HG03159 (cell line): Measurements from ENCODE around the gene UFC1.
A peak's percentile ranks its signal among the peaks of the same experiment; 100 is the strongest.
"Not testable (repeated sequence)": the region's sequence is repeated elsewhere in the genome, so short reads cannot be mapped to it uniquely, and the experiment has no call there.

ENCODE experiments used
- ATAC-seq: cut with Tn5 transposase; IDR thresholded peaks from one replicate; pipeline ENCODE4 v1.9.1; 2021; ENCODE audit warnings: mild to moderate bottlenecking, moderate library complexity; ENCODE audit not compliant: unreplicated experiment

Gene UFC1

GRCh38 chr1:161153682-161154337 lies at the start of gene UFC1:
UFC1 (plus strand) TSS chr1:161153978; CDS start chr1:161153998, 20 bp downstream.
- peak; percentile 80 for ATAC-seq

DNA sequence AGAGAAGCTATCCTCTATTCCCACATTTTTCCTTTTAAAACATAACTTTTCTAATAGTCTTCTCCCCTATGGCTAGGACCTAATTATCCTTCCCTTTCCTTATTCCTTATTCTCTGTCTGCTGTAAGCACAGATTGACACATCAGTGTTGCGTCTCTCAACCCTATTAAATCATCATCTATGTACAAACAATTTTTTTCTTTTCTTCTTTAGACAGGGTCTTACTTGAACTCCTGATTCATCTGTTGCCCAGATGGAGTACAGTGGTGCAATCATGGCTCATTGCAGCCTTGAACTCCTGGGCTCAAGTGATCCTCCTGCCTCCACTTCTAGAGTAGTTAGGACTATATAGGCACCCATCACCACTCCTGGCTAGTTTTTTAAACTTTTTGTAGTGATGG lies 47.3 kb upstream of the UFC1 start:
- no peak for ATAC-seq

GRCh38 chr1:161111117-161111516 lies 42.7 kb upstream of the UFC1 start:
- no peak for ATAC-seq

GRCh38 chr1:161111527-161111926 lies 42.3 kb upstream of the UFC1 start:
- no peak for ATAC-seq

GRCh38 chr1:161113915-161114314 lies 39.9 kb upstream of the UFC1 start:
- ATAC-seq: no peak

DNA sequence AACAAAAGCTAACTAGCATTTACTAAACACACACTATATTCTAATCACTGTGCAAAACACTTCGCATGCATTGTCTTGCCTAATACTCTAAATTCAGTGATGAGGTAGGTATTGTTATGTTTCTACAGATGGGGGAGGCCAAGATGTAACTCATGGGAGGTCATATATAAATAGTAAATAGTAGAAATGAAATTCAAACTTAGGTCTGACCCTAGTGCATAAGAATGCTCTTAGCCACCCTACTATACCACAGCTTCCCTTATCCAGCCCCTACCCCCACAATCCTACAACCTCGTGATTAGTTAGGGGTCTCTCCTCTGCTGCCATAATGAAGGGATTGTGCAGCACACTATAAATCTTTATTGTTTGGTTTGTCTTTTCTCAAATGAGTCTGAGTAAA lies 39.2 kb upstream of the UFC1 start:
- no peak for ATAC-seq

DNA sequence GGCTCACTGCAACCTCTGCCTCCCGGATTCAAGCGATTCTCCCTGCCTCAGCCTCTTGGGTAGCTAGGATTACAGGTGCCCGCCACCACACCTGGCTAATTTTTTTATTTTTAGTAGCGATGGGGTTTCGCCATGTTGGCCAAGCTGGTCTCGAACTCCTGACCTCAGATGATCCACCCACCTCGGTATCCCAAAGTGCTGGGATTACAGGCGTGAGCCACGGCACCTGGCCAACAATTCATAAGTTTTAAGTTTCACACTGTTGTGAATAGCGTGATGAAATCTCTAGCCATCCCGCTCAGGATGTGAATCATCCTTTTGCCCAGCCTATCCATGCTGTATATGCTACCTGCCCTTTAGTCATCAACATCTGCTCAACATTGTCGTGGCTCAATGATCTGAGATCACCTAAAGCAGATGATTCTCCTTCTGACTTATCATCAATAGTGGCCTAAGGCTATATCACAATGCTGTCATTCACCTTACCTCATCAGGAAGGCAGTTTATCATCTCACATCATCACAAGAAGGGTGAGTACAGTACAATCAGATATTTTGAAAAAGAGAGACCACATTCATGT lies 38.6 kb upstream of the UFC1 start:
- ATAC-seq: no peak

DNA sequence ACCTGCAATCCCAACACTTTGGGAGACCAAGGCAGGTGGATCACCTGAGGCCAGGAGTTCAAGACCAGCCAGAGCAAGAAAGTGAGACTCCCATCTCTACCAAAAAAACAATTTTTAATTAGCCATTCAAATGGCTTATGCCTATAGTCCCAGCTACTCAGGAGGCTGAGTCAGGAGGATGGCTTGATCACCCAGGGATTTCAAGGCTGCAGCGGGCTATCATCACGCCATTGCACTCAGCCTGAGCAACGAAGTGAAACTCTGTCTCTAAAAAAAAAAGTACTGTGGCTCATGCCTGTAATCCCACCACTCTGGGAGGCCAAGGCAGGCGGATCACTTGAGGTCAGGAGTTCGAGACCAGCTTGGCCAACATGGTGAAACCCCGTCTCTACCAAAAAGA lies 37.8 kb upstream of the UFC1 start:
- ATAC-seq: not testable (repeated sequence)

DNA sequence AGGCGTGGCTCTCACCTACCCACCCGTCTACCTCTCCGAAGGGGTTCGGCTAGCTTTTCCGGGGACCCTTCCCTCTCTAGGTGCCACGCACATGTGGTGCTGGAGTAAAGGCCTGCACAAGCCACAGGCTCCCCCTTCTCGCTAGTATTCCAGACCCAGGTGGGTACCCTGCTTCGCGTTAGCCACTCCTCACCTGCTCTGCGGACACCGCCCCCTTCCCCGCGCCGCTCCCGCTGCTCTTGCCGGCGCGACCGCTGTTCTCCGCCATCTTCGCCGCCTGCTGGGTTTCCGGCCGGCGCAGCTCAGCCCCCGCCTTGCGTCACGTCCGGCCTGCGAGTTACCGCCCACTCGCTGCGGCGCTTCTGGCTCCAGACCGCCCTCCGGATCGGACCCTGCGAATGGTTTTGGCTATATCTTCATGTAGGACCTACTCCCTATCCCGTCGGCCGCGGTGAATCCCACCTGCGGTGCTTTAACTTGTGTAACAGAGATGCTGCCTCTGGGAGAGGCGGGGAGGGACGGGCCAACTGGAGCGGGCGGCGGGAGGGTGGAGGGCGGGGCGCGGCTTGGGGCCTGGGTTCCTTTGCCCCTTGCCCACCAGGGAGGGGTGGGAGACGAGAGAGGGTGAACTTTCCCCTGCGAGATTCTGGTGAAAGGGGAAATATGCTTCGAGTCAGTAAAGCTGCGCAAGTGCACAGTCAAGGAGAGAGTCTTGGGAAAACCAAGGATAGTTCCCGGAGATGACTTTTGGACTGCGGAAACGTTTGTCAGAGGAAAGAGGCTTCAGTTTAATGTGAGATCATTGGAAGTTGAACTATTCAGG lies 35.8 kb upstream of the UFC1 start, which contains the start of the genes NIT1 and PFDN2:
TSS of gene NIT1 (plus strand) at position 347 of the 823 bp plus-strand sequence. CDS start at position 419, 72 bp downstream.
TSS of gene PFDN2 (minus strand) at position 279 of the 823 bp plus-strand sequence. CDS start at position 268, 11 bp downstream.
- peak; percentile 86 for ATAC-seq

DNA sequence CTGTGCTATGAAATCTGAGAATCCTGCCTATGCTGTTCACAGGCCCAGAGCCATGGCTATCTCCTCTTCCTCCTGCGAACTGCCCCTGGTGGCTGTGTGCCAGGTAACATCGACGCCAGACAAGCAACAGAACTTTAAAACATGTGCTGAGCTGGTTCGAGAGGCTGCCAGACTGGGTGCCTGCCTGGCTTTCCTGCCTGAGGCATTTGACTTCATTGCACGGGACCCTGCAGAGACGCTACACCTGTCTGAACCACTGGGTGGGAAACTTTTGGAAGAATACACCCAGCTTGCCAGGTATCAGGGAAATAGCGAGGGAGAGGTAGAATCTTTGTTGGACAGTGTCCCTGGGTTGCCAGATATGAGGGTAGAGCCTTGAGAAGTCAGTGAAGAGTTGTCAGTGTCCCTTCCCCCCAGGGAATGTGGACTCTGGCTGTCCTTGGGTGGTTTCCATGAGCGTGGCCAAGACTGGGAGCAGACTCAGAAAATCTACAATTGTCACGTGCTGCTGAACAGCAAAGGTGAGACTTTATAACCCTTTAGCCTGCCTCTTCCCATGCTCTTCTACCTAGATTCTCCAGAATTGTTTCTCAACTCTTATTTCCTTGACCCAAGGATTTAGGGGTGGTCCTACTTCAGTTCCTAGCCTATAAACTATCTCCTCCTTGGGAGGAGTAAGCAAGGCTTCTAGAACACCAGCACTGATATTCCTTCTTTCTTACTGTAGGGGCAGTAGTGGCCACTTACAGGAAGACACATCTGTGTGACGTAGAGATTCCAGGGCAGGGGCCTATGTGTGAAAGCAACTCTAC lies 34.5 kb upstream of the UFC1 start:
- ATAC-seq: no peak

DNA sequence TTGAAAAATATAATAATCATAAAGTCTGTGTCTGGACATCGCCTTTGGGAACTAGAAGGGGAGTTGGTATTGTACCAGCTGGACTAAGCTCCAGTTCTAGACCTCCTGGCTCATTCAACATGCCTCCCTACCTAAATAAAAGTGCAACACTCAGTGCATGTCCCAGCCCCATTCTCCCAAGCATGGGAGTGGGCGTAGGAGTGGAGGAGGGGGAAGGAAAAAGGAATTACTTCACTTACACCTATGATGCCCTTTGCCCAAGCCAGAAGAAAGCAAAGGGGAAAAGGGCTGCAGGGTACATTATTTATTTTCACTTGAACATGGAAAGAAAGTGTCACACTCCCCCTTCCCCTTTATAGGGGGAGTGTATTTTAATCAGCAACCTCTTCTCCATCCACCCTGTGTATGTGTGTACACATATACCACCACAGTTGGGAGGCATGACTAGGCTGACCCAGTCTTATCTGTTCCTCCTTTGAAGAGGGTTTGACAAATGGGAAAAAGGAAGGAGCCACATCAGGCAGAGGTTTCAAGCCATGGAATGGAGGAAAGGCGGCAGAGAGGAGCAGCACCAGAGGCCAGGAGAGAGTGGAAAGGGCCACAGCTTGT lies 32.6 kb upstream of the UFC1 start:
- no peak for ATAC-seq

DNA sequence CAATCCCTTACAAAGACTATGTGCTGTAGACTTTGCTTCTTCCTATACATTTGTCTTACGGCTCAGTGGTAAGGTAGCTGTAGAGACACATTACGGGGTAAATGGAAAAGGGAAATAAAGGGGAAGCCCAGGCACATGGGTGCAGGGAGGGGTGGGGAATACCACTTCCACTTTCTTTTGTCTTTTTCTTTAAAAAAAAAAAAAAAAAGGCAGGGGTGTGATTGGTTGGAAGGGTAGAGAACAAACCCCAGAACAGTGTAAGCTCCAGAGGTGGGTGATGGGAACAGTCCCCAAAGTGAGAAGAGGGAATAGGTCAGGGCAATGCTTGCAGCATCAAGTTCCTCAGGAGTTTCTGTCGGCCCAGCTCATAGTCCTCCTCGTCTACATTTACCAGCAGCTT lies 31.9 kb upstream of the UFC1 start:
- no peak for ATAC-seq

DNA sequence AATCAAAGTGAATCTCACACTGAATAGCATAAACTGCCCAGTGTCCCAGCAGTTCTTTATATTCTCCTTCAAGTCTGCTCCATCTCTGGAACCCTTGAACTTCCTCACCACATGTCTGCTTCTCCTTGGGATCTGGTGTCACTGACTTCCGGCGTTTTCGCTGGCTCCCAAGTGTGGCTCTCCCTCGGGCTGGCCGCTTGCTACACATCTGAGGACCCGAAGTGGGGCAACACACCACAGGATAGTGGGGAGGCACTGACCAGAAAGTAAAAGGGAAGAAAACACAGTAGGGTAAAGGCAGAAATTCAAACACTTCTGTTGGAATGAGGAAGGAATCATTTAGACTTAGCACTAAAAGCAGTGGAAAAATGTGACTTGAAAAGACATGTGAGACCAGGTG lies 30.8 kb upstream of the UFC1 start:
- no peak for ATAC-seq

GRCh38 chr1:161127649-161128048 lies 26.1 kb upstream of the UFC1 start:
- ATAC-seq: no peak

DNA sequence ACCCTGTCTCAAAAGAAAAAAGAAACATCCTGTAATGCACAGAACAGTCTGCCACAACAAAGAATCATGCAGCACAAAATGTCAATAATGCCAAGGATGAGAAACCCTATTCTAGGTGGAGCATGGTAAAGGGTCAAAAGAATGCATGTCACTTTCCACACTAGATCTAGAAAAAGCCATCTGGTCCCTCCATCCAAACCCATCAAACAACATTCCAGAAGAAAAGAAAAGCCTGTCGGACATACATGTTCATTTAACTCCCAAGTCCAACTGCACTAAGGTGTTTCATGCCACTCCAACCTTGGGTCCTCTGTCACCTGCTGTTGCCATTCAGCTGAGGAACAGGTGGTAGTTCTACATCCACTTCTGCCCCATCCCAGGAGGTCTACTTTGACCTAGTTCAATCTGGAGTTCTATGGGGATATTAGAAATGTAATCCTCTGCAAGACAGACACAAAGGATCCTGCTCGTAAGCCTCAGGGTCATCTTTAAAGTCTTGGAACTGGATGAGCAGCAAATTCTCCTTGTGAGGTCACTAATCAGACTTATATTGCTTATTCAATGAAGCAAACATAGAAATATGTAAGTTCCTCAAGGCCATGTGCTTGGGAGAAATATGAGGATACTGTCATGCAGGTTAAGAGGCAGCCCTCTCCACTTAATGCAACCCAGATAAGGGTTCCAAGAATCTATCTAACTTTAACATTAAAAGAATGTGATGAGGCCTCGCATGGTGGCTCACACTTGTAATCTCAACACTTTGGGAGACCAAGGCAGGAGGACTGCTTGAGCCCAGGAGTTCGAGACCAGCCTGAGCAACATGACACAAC lies 25.0 kb upstream of the UFC1 start:
- no peak for ATAC-seq

- no peak for ATAC-seq
Observed at GRCh38 chr1:161130266-161130665, 23.5 kb upstream of the UFC1 start.

DNA sequence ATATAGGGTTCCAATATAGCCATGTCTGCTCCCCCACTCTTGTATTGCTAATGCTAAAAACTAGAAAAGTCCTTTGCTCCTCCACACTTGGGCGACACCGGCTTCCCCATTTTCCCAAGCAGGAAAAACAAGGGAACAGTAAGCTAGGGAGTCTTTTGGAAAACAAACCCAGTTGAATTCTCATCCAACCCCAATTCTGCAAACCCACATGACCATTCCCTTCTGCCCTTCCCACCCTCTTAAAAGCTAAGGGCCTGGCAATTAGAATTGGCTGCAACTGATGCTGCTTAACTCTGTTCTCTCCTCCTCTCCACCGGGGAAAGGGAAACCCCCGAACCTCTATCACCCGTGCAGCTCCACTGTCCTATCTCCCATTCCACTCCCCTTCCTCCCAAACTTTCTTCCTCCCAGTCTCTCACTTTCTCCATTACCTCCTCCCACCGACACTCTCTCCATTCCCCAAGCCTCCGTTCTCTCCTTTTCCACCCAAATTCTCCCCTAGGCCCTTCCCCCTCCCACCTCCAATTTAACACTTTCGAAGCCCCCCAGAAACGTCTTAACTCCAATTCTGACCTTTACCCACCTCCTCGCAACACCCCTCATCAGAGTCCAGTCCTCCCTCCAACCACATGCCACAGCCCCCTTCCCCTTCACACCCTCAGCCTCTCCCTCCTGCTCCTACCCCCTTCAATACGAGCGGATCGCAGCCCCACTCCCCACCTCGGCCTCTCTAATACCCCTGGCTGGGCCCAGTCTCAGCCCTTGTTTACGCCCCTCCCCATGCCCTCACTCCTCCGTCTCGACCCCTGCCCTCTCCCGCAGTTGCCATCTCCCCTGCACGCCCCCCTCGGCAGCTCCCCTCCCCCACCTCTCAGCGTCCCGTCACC lies 22.0 kb upstream of the UFC1 start:
- ATAC-seq: no peak

DNA sequence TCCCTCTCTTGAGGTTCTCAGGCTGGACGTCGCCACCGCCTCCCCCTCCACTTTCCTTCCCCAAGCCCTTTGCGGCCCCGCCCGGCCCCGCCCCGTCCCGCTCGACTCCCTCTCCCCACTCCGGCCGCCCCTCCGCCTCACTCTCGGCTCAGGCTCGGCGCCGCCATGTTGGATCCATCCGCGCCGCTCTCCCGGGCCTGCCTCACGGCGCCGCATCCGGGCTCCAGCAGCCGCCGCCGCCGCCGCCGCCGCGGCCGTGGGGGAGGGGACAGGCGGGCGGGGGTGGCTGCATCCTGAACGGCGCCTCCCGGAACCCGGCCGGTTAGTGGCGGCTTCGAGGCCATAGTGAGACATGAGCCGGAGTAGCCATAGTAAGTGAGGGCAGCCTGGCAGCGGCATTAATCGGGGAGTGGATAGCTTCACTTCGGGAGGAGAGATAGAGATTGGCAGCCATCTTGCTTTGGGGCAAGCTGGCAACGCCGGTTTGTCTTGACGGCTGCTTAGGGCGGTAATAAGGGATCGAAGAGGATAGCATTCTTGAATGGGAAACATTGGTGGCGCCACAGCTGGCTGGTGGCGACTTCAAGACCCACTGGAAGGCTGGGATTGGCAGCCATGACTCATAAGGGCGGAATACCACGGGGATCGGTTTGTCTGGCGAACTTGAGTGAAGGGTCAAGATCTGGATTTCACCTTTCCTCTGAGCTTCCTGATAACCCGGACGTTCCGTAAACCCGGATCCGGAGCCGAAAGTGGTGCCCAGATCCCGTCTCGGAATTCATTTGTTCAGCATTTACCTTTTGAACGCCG lies 21.2 kb upstream of the UFC1 start, which contains the start of gene DEDD:
TSS of gene DEDD (minus strand) at position 258 of the 810 bp plus-strand sequence. CDS start 8,205 bp downstream, outside the sequence.
- peak; percentile 91 for ATAC-seq
